ENCODE data around the gene XRCC5.
"Not testable (repeated sequence)": the region's sequence is repeated elsewhere in the genome, so short reads cannot be mapped to it uniquely, and the experiment has no call there.

XRCC5 gene

GRCh38 chr2:216117561-216118340, 8.6 kb downstream of the XRCC5 start:
- no peak for DNase-seq (ENCODE audit: low read depth in 3 of 3)

- DNase-seq (ENCODE audit: low read depth in 3 of 3): no peak
Measured at GRCh38 chr2:216118474-216118873, 9.3 kb downstream of the XRCC5 start.

- DNase-seq (ENCODE audit: low read depth in 3 of 3): no peak
Measured at GRCh38 chr2:216119146-216119545, 10.0 kb downstream of the XRCC5 start.

GRCh38 chr2:216119986-216120385, 10.8 kb downstream of the XRCC5 start:
- no peak for DNase-seq (ENCODE audit: low read depth in 3 of 3)

- no peak for DNase-seq (ENCODE audit: low read depth in 3 of 3)
Measured at GRCh38 chr2:216121255-216121654, 12.1 kb downstream of the XRCC5 start.

GRCh38 chr2:216126943-216127342, 17.8 kb downstream of the XRCC5 start:
- no peak for DNase-seq (ENCODE audit: low read depth in 3 of 3)

GRCh38 chr2:216130346-216130971, 21.3 kb downstream of the XRCC5 start:
- DNase-seq (ENCODE audit: low read depth in 3 of 3): no peak

- no peak for DNase-seq (ENCODE audit: low read depth in 3 of 3)
Measured at GRCh38 chr2:216131175-216131926, 22.2 kb downstream of the XRCC5 start.

- no peak for DNase-seq (ENCODE audit: low read depth in 3 of 3)
Measured at GRCh38 chr2:216132585-216132984, 23.4 kb downstream of the XRCC5 start.

GRCh38 chr2:216133397-216133796, 24.2 kb downstream of the XRCC5 start:
- no peak for DNase-seq (ENCODE audit: low read depth in 3 of 3)

GRCh38 chr2:216134958-216135541, 25.9 kb downstream of the XRCC5 start:
- DNase-seq (ENCODE audit: low read depth in 3 of 3): no peak

- no peak for DNase-seq (ENCODE audit: low read depth in 3 of 3)
Measured at GRCh38 chr2:216139884-216140283, 30.7 kb downstream of the XRCC5 start.

GRCh38 chr2:216141516-216141915, 32.4 kb downstream of the XRCC5 start:
- DNase-seq (ENCODE audit: low read depth in 3 of 3): not testable (repeated sequence)

GRCh38 chr2:216142540-216142939, 33.4 kb downstream of the XRCC5 start:
- DNase-seq (ENCODE audit: low read depth in 3 of 3): no peak

- no peak for DNase-seq (ENCODE audit: low read depth in 3 of 3)
Measured at GRCh38 chr2:216144372-216144771, 35.2 kb downstream of the XRCC5 start.

- DNase-seq (ENCODE audit: low read depth in 3 of 3): no peak
Measured at GRCh38 chr2:216144857-216145256, 35.7 kb downstream of the XRCC5 start.

GRCh38 chr2:216146573-216146972, 37.4 kb downstream of the XRCC5 start:
- no peak for DNase-seq (ENCODE audit: low read depth in 3 of 3)

GRCh38 chr2:216147172-216148131, 38.3 kb downstream of the XRCC5 start:
- DNase-seq (ENCODE audit: low read depth in 3 of 3): no peak

GRCh38 chr2:216148983-216149382, 39.8 kb downstream of the XRCC5 start:
- DNase-seq (ENCODE audit: low read depth in 3 of 3): no peak

GRCh38 chr2:216149741-216150140, 40.6 kb downstream of the XRCC5 start:
- no peak for DNase-seq (ENCODE audit: low read depth in 3 of 3)
